H1 (cell line): ENCODE data around the gene A2ML1. TPM values are rescaled to one million over a fixed set of nuclear protein-coding genes. Genes with fewer than 3 reads are reported as not detected.

Experiments
- CTCF ChIA-PET: fragments of 300-600 bp; sonication (Branson Sonifier 250); formaldehyde crosslinking; loops from one replicate; lab custom pipeline; 2021; ENCODE audit not compliant: partially characterized antibody; lab: Charles Lee
- POLR2A ChIA-PET: fragments of 300-600 bp; sonication (Branson Sonifier 250); formaldehyde crosslinking; loops from one replicate; lab custom pipeline; 2021; ENCODE audit warnings: inconsistent platforms; ENCODE audit not compliant: partially characterized antibody; lab: Charles Lee
- DNase-seq, 2 experiments: peaks; one replicate each; pipeline versions ENCODE4 v3.0.0 to v3.0.0-alpha.2; 2010 to 2022; ENCODE audit warnings: low spot score in 2 of 2, low read depth in 1 of 2, mixed read lengths in 1 of 2
- FAIRE-seq: peaks from 2 replicates; lab custom pipeline; 2011; peaks lifted over from hg19 to GRCh38; lab: Jason Lieb, UNC
- H2AFZ ChIP-seq: 2 replicates; pipeline ENCODE4 v1.8.1; 2012; ENCODE audit warnings: low read length, inconsistent platforms
- H2AK5ac ChIP-seq: 2 replicates; pipeline ENCODE4 v1.6.1; 2013; ENCODE audit warnings: low read depth, low read length
- H2BK120ac ChIP-seq: replicated peaks from 2 replicates; pipeline ENCODE3; 2013; ENCODE audit warnings: low read depth, low read length, inconsistent platforms
- H2BK12ac ChIP-seq: 2 replicates; pipeline ENCODE4 v1.6.1; 2013; ENCODE audit warnings: low read depth, low read length
- H2BK15ac ChIP-seq: 2 replicates; pipeline ENCODE4 v1.6.1; 2013; ENCODE audit warnings: low read length
- H2BK20ac ChIP-seq: 2 replicates; pipeline ENCODE4 v1.6.1; 2013; ENCODE audit warnings: low read length
- H2BK5ac ChIP-seq: 2 replicates; pipeline ENCODE4 v1.6.1; 2013; ENCODE audit warnings: low read depth, low read length
- H3K14ac ChIP-seq: 2 replicates; pipeline ENCODE4 v1.6.1; 2013; ENCODE audit warnings: inconsistent platforms; ENCODE audit not compliant: insufficient read length
- H3K18ac ChIP-seq: 2 replicates; pipeline ENCODE4 v1.6.1; 2013; ENCODE audit warnings: low read length; ENCODE audit errors: extremely low read depth
- H3K23ac ChIP-seq: 2 replicates; pipeline ENCODE4 v1.6.1; 2013; ENCODE audit warnings: inconsistent platforms; ENCODE audit not compliant: insufficient read length
- H3K23me2 ChIP-seq: 2 replicates; pipeline ENCODE4 v1.6.1; 2013; ENCODE audit warnings: low read depth, low read length
- H3K27ac ChIP-seq: 2 replicates; pipeline ENCODE4 v1.6.1; 2011; ENCODE audit warnings: low read depth, low read length, inconsistent platforms
- H3K27me3 ChIP-seq, 4 experiments: replicated peaks in 1 of 4; 1 replicate in 1 of 4; 2 replicates in 3 of 4; pipeline versions ENCODE4 v1.6.1 to v1.8.1; 2011 to 2013; ENCODE audit warnings: low read length in 3 of 4, mild to moderate bottlenecking in 3 of 4, inconsistent platforms in 2 of 4, mixed read lengths in 2 of 4, moderate library complexity in 1 of 4; ENCODE audit not compliant: control insufficient read depth in 3 of 4, insufficient read depth in 3 of 4; ENCODE audit errors: extremely low read depth in 1 of 4
- H3K36me3 ChIP-seq, 4 experiments: 2 replicates each; pipeline versions ENCODE4 v1.6.1 to v1.8.1; 2011 to 2013; ENCODE audit warnings: mild to moderate bottlenecking in 4 of 4, low read length in 3 of 4, moderate library complexity in 2 of 4, control low read depth in 1 of 4, inconsistent platforms in 1 of 4; ENCODE audit not compliant: insufficient read depth in 4 of 4, control insufficient read depth in 2 of 4
- H3K4ac ChIP-seq: replicated peaks from 2 replicates; pipeline ENCODE3; 2013; ENCODE audit warnings: low read length, low read depth, mixed read lengths, inconsistent platforms; ENCODE audit not compliant: insufficient read length
- H3K4me1 ChIP-seq, 4 experiments: replicated peaks in 1 of 4; 1 replicate in 1 of 4; 2 replicates in 3 of 4; pipeline versions ENCODE4 v1.6.1 to v1.8.1; 2011 to 2013; ENCODE audit warnings: low read length in 3 of 4, inconsistent platforms in 2 of 4, mixed read lengths in 1 of 4; ENCODE audit not compliant: insufficient read depth in 4 of 4, control insufficient read depth in 3 of 4
- H3K4me2 ChIP-seq, 2 experiments: 2 replicates each; pipeline versions ENCODE4 v1.6.1 to v1.8.1; 2011 to 2013; ENCODE audit warnings: low read depth in 2 of 2, low read length in 2 of 2, control low read depth in 1 of 2, inconsistent platforms in 1 of 2, mild to moderate bottlenecking in 1 of 2; ENCODE audit not compliant: insufficient read depth in 1 of 2
- H3K4me3 ChIP-seq, 4 experiments: fragments of 200-600, 300-600 bp in 1 of 4; sonication (generic), shearing (Covaris generic), sonication (Bioruptor Twin) in 1 of 4; 2 replicates each; pipeline versions ENCODE4 v1.5.1 to v1.8.1; 2011 to 2016; ENCODE audit warnings: low read length in 4 of 4, low read depth in 3 of 4, control low read depth in 2 of 4, inconsistent platforms in 2 of 4, mild to moderate bottlenecking in 2 of 4, mixed read lengths in 1 of 4, moderate library complexity in 1 of 4; ENCODE audit not compliant: insufficient read depth in 2 of 4; ENCODE audit errors: extremely low read depth in 1 of 4
- H3K56ac ChIP-seq: replicated peaks from 2 replicates; pipeline ENCODE3; 2013; ENCODE audit warnings: low read depth, mild to moderate bottlenecking, mixed read lengths, low read length, inconsistent platforms; ENCODE audit not compliant: insufficient read length
- H3K79me1 ChIP-seq: 2 replicates; pipeline ENCODE4 v1.6.1; 2013; ENCODE audit warnings: low read depth, low read length, control low read depth
- H3K79me2 ChIP-seq, 2 experiments: 2 replicates each; pipeline versions ENCODE4 v1.6.1 to v1.8.1; 2012 to 2013; ENCODE audit warnings: low read length in 2 of 2, mild to moderate bottlenecking in 2 of 2, inconsistent platforms in 1 of 2; ENCODE audit not compliant: insufficient read depth in 2 of 2, control insufficient read depth in 1 of 2
- H3K9ac ChIP-seq, 4 experiments: replicated peaks in 1 of 4; 1 replicate in 1 of 4; 2 replicates in 3 of 4; pipeline versions ENCODE4 v1.6.1 to v1.8.1; 2011 to 2013; ENCODE audit warnings: low read depth in 3 of 4, low read length in 3 of 4, control low read depth in 2 of 4, mild to moderate bottlenecking in 2 of 4, moderate library complexity in 2 of 4, inconsistent platforms in 1 of 4; ENCODE audit errors: extremely low read depth in 1 of 4
- H3K9me3 ChIP-seq, 2 experiments: 2 replicates each; pipeline versions ENCODE4 v1.6.1 to v1.8.1; 2012 to 2013; ENCODE audit warnings: mild to moderate bottlenecking in 2 of 2, moderate library complexity in 2 of 2, control low read depth in 1 of 2, inconsistent platforms in 1 of 2, low read depth in 1 of 2, low read length in 1 of 2, mixed read lengths in 1 of 2; ENCODE audit not compliant: insufficient read depth in 2 of 2
- H4K20me1 ChIP-seq, 2 experiments: replicated peaks in 1 of 2; 2 replicates each; pipeline versions ENCODE3 to v1.8.1; 2011 to 2013; ENCODE audit warnings: inconsistent platforms in 2 of 2, low read length in 2 of 2, mild to moderate bottlenecking in 1 of 2; ENCODE audit not compliant: insufficient read depth in 2 of 2, control insufficient read depth in 1 of 2
- H4K5ac ChIP-seq: 2 replicates; pipeline ENCODE4 v1.6.1; 2013; ENCODE audit warnings: low read length, low read depth, mixed read lengths, inconsistent platforms; ENCODE audit not compliant: insufficient read length
- H4K8ac ChIP-seq: 2 replicates; pipeline ENCODE4 v1.8.0; 2013; ENCODE audit warnings: mild to moderate bottlenecking, moderate library complexity, low read length, inconsistent platforms; ENCODE audit not compliant: insufficient read depth; ENCODE audit errors: extremely low read depth
- H4K91ac ChIP-seq: replicated peaks from 2 replicates; pipeline ENCODE3; 2013; ENCODE audit warnings: low read length, mixed read lengths, inconsistent platforms; ENCODE audit not compliant: insufficient read length
- ATF3 ChIP-seq: IDR thresholded peaks from 2 replicates; pipeline ENCODE4 v1.6.1; 2011; ENCODE audit warnings: low read depth, mild to moderate bottlenecking, low read length; ENCODE audit not compliant: insufficient read depth
- BACH1 ChIP-seq: IDR thresholded peaks from 2 replicates; pipeline ENCODE4 v1.6.1; 2012; ENCODE audit warnings: low read length, improper control_type of control experiment
- CBX8 ChIP-seq: fragments of 300-800, 300-1000 bp; sonication (generic); IDR thresholded peaks from 2 replicates; pipeline ENCODE4 v1.7.1; 2016; ENCODE audit warnings: low read depth, low read length, borderline replicate concordance
- CEBPB ChIP-seq: IDR thresholded peaks from 2 replicates; pipeline ENCODE4 v1.6.1; 2012; ENCODE audit warnings: low read depth, low read length
- GTF2F1 ChIP-seq: IDR thresholded peaks from 2 replicates; pipeline ENCODE4 v1.6.1; 2012; ENCODE audit warnings: low read depth, low read length, improper control_type of control experiment, borderline replicate concordance
- KDM4A ChIP-seq: IDR thresholded peaks from one replicate; pipeline ENCODE4 v1.7.1; 2012; ENCODE audit warnings: low read depth, mild to moderate bottlenecking, moderate library complexity, low read length, inconsistent platforms; ENCODE audit not compliant: severe bottlenecking
- MAFK ChIP-seq: IDR thresholded peaks from 2 replicates; pipeline ENCODE4 v1.6.1; 2012; ENCODE audit warnings: low read depth, mild to moderate bottlenecking, improper control_type of control experiment, low read length
- RBBP5 ChIP-seq: IDR thresholded peaks from 2 replicates; pipeline ENCODE4 v1.7.1; 2012; ENCODE audit warnings: low read depth, mild to moderate bottlenecking, inconsistent platforms, low read length, moderate library complexity, borderline replicate concordance
- SIX5 ChIP-seq: IDR thresholded peaks from 2 replicates; pipeline ENCODE4 v1.6.1; 2011; ENCODE audit warnings: mild to moderate bottlenecking, low read depth, low read length
- YY1 ChIP-seq: IDR thresholded peaks from 2 replicates; pipeline ENCODE4 v1.6.1; 2011; ENCODE audit warnings: low read depth, mild to moderate bottlenecking, low read length
- WGBS, 2 experiments: shearing (Covaris generic) in 1 of 2; methylation state at CpG; one replicate each; pipeline versions ENCODE4 v1.1.6 to v1.1.7; 2013 to 2015; ENCODE audit warnings: low lambda C conversion rate in 2 of 2, mixed read lengths in 2 of 2, inconsistent platforms in 1 of 2, low coverage in 1 of 2, missing lambda C conversion rate in 1 of 2; ENCODE audit not compliant: insufficient replicate concordance in 2 of 2, insufficient coverage in 1 of 2, insufficient read length in 1 of 2; ENCODE audit errors: extremely low coverage in 1 of 2, missing lambda C conversion rate in 1 of 2; 5-methylcytosine and 5-hydroxymethylcytosine counted together
- polyA plus RNA-seq, 7 experiments: library from polyadenylated mRNA; depleted of rRNA in 3 of 7; stranded (reverse) in 5 of 7; unstranded in 2 of 7; fragments of >200 nt in 5 of 7; fragments of 200-250 nt in 2 of 7; gene quantifications; 1 replicate in 5 of 7; 2 replicates in 1 of 7; 4 replicates in 1 of 7; pipeline versions ENCODE4 v1.2.1 to v1.2.3, GENCODE V29; 2011 to 2013; ENCODE audit warnings: missing spikeins in 2 of 7, mixed read lengths in 2 of 7
- total RNA-seq: library from RNA; stranded (reverse); fragmentation: NEBNext Ultra II Directional; extraction: Animal tissue kit (Norgen Biotek cat#: 25700); gene quantifications from 2 replicates; pipeline ENCODE4 v1.2.1, GENCODE V29; 2021

Gene A2ML1
- total and polyA plus RNA-seq, 2 of the 8 experiments (the other 6 are each of a cell fraction or from before 2014, with no cell fraction given) = 10.2 to 10.3 TPM

GRCh38 chr12:8817856-8818255, 4.6 kb upstream of the A2ML1 start:
- whole genome bisulfite sequencing, 2 experiments = 80% methylated on average over 1 of the region's 1 CpG; no CpG with 5 or more reads in 1 of the 2 experiments
- Histone ChIP-seq H3K14ac (no peak overlapping the region), H3K79me2 (no peaks in the 10 kb centered on the region), H2BK12ac (peak overlapping the region; percentile 91), H2BK15ac (no peak overlapping the region), H3K9ac (no peak overlapping the region), H3K4me3 (no peak overlapping the region), H2AK5ac (peak overlapping the region; percentile 32; the same call in 1 of the 2 replicates), H3K18ac (peak overlapping the region; percentile 52; the same call in 1 of the 2 replicates), H3K79me1 (no peaks in the 10 kb centered on the region), H3K9me3 (no peaks in the 10 kb centered on the region), H3K27ac (no peak overlapping the region), H3K56ac (no peak overlapping the region), H2BK20ac (peak overlapping the region; percentile 98), H2AFZ (no peak overlapping the region), H2BK120ac (peak overlapping the region; percentile 93), H4K8ac (no peak overlapping the region), H4K5ac (no peak overlapping the region), H3K4ac (peak overlapping the region; percentile 70), H3K27me3 (no peaks in the 10 kb centered on the region), H3K4me2 (no peak overlapping the region; a peak in 1 of 4 replicates), H4K20me1 (no peaks in the 10 kb centered on the region), H3K23me2 (no peaks in the 10 kb centered on the region; the same call in 1 of the 2 replicates), H4K91ac (peak overlapping the region; percentile 90), H3K4me1 (peaks cover 3 to 21% (median 19%) of the 10 kb centered on the region in 4 experiments), H3K36me3 (no peaks in the 10 kb centered on the region), H3K23ac (no peak overlapping the region), H2BK5ac (peak overlapping the region; percentile 82; the same call in 1 of the 2 replicates)
- DNase-seq (no peak), FAIRE-seq (no peak)
- ChIA-PET POLR2A (interaction anchor here (3.5 to 10.4 kb wide), 3 partner anchors 8 to 95 kb away, joined by 26 to 211 read pairs (median 30); partner anchors contain the start of gene PHC1), CTCF (interaction anchor here (1.2 to 3.7 kb wide), 6 partner anchors 18 to 161 kb away, joined by 4 to 25 read pairs (median 6); no protein-coding TSS in a partner anchor)
- TF ChIP-seq GTF2F1 = no peak
- TF ChIP-seq BACH1 = no peak
- TF ChIP-seq CBX8 = no peak
- no peak for TF ChIP-seq CEBPB
- no peak for TF ChIP-seq KDM4A
- no peak for TF ChIP-seq ATF3
- no peak for TF ChIP-seq MAFK
- TF ChIP-seq YY1 = no peak
- TF ChIP-seq SIX5 = no peak
- TF ChIP-seq RBBP5 = no peak
